Measurements from ENCODE around the gene CYB561D2. TPM values are rescaled to one million over a fixed set of nuclear protein-coding genes. Genes with fewer than 3 reads are reported as not detected.

CYB561D2 gene
- total and polyA plus RNA-seq, 2 experiments from 2014 or later: 10.7 to 23.8 TPM

- TF ChIP-seq, protein P1, sequence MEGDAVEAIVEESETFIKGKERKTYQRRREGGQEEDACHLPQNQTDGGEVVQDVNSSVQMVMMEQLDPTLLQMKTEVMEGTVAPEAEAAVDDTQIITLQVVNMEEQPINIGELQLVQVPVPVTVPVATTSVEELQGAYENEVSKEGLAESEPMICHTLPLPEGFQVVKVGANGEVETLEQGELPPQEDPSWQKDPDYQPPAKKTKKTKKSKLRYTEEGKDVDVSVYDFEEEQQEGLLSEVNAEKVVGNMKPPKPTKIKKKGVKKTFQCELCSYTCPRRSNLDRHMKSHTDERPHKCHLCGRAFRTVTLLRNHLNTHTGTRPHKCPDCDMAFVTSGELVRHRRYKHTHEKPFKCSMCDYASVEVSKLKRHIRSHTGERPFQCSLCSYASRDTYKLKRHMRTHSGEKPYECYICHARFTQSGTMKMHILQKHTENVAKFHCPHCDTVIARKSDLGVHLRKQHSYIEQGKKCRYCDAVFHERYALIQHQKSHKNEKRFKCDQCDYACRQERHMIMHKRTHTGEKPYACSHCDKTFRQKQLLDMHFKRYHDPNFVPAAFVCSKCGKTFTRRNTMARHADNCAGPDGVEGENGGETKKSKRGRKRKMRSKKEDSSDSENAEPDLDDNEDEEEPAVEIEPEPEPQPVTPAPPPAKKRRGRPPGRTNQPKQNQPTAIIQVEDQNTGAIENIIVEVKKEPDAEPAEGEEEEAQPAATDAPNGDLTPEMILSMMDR (IDR thresholded peaks at IDR 0.05; ENCODE audit: low read depth, low read length): no peak
- H3K9me3 ChIP-seq (ENCODE audit: low read depth): no peaks in the 10 kb centered on the region
- H3K27me3 ChIP-seq: no peaks in the 10 kb centered on the region
- DNase-seq (ENCODE audit: low read depth in 1 of 2, low spot score in 1 of 2): no peak
- no peak overlapping the region for H3K4me3 ChIP-seq
- no peak overlapping the region for H3K27ac ChIP-seq
- H3K36me3 ChIP-seq: no peaks in the 10 kb centered on the region
- no peaks in the 10 kb centered on the region for H3K4me1 ChIP-seq (ENCODE audit: low read depth)
Observed at GRCh38 chr3:50393061-50393460, 42.4 kb downstream of the CYB561D2 start.

- TF ChIP-seq, protein P1 (IDR thresholded peaks at IDR 0.05; ENCODE audit: low read depth, low read length): no peak
- Histone ChIP-seq H3K27ac (no peak overlapping the region), H3K9me3 (ENCODE audit: low read depth) (no peaks in the 10 kb centered on the region), H3K4me3 (no peak overlapping the region), H3K4me1 (ENCODE audit: low read depth) (no peaks in the 10 kb centered on the region), H3K36me3 (no peaks in the 10 kb centered on the region), H3K27me3 (no peaks in the 10 kb centered on the region)
- no peak for DNase-seq (ENCODE audit: low read depth in 1 of 2, low spot score in 1 of 2)
Observed at GRCh38 chr3:50395070-50395860, 44.6 kb downstream of the CYB561D2 start.

GRCh38 chr3:50396502-50396901 is 45.8 kb downstream of the CYB561D2 start:
- no peak for DNase-seq (ENCODE audit: low read depth in 1 of 2, low spot score in 1 of 2)
- Histone ChIP-seq H3K27me3 (no peaks in the 10 kb centered on the region), H3K4me1 (ENCODE audit: low read depth) (no peaks in the 10 kb centered on the region), H3K9me3 (ENCODE audit: low read depth) (no peaks in the 10 kb centered on the region), H3K36me3 (no peaks in the 10 kb centered on the region), H3K4me3 (no peak overlapping the region), H3K27ac (no peak overlapping the region)
- TF ChIP-seq, protein P1 (IDR thresholded peaks at IDR 0.05; ENCODE audit: low read depth, low read length): no peak

- H3K36me3 ChIP-seq: no peaks in the 10 kb centered on the region
- TF ChIP-seq, protein P1 (IDR thresholded peaks at IDR 0.05; ENCODE audit: low read depth, low read length): no peak
- no peak for DNase-seq (ENCODE audit: low read depth in 1 of 2, low spot score in 1 of 2)
- no peaks in the 10 kb centered on the region for H3K4me1 ChIP-seq (ENCODE audit: low read depth)
- no peak overlapping the region for H3K27ac ChIP-seq
- no peaks in the 10 kb centered on the region for H3K27me3 ChIP-seq
- H3K4me3 ChIP-seq: no peak overlapping the region
- H3K9me3 ChIP-seq (ENCODE audit: low read depth): no peaks in the 10 kb centered on the region
Observed at GRCh38 chr3:50401978-50402595, 51.4 kb downstream of the CYB561D2 start.

Other genes starting within 250 kb of the CYB561D2 start
- gene SEMA3F, start 195.5 kb upstream of the CYB561D2 start, total RNA-seq: 21.0 and 27.6 TPM in 2 replicates
- gene SEMA3F, start 195.5 kb upstream of the CYB561D2 start, polyA plus RNA-seq: 20.0 and 21.8 TPM in 2 replicates
- not detected in 2 replicates for gene GNAT1, start 159.3 kb upstream of the CYB561D2 start, total RNA-seq
- gene GNAT1, start 159.3 kb upstream of the CYB561D2 start, polyA plus RNA-seq: not detected in 2 replicates
- gene SLC38A3, start 145.6 kb upstream of the CYB561D2 start, total RNA-seq: 9.5 and 14.7 TPM in 2 replicates
- 13.4 and 18.5 TPM in 2 replicates for gene SLC38A3, start 145.6 kb upstream of the CYB561D2 start, polyA plus RNA-seq
- 160 and 179 TPM in 2 replicates for gene GNAI2, start 114.7 kb upstream of the CYB561D2 start, total RNA-seq
- 255 and 285 TPM in 2 replicates for gene GNAI2, start 114.7 kb upstream of the CYB561D2 start, polyA plus RNA-seq
- gene SEMA3B, start 81.7 kb upstream of the CYB561D2 start, total RNA-seq: 16.7 and 25.9 TPM in 2 replicates
- gene SEMA3B, start 81.7 kb upstream of the CYB561D2 start, polyA plus RNA-seq: 20.6 and 23.1 TPM in 2 replicates
- gene LSMEM2, start 71.8 kb upstream of the CYB561D2 start, total RNA-seq: 26.4 and 29.2 TPM in 2 replicates
- gene LSMEM2, start 71.8 kb upstream of the CYB561D2 start, polyA plus RNA-seq: 16.4 and 18.1 TPM in 2 replicates
- gene IFRD2, start 58.4 kb upstream of the CYB561D2 start, total RNA-seq: 61.0 and 75.3 TPM in 2 replicates
- 106 and 110 TPM in 2 replicates for gene IFRD2, start 58.4 kb upstream of the CYB561D2 start, polyA plus RNA-seq
- 3.6 and 6.4 TPM in 2 replicates for gene HYAL3, start 51.5 kb upstream of the CYB561D2 start, total RNA-seq
- gene HYAL3, start 51.5 kb upstream of the CYB561D2 start, polyA plus RNA-seq: 2.4 and 6.2 TPM in 2 replicates
- gene NAA80, start 51.5 kb upstream of the CYB561D2 start, total RNA-seq: 28.5 and 40.4 TPM in 2 replicates
- gene NAA80, start 51.5 kb upstream of the CYB561D2 start, polyA plus RNA-seq: 35.6 and 39.0 TPM in 2 replicates
- 3.4 and 5.0 TPM in 2 replicates for gene HYAL1, start 47.3 kb upstream of the CYB561D2 start, total RNA-seq
- gene HYAL1, start 47.3 kb upstream of the CYB561D2 start, polyA plus RNA-seq: 3.3 and 4.3 TPM in 2 replicates
- gene HYAL2, start 28.1 kb upstream of the CYB561D2 start, total RNA-seq: 116 and 124 TPM in 2 replicates
- 88.3 and 106 TPM in 2 replicates for gene HYAL2, start 28.1 kb upstream of the CYB561D2 start, polyA plus RNA-seq
- 84.1 and 87.0 TPM in 2 replicates for gene TUSC2, start 22.6 kb upstream of the CYB561D2 start, total RNA-seq
- gene TUSC2, start 22.6 kb upstream of the CYB561D2 start, polyA plus RNA-seq: 66.4 and 76.6 TPM in 2 replicates
- 13.0 and 23.1 TPM in 2 replicates for gene RASSF1, start 10.0 kb upstream of the CYB561D2 start, total RNA-seq
- 23.8 and 33.5 TPM in 2 replicates for gene RASSF1, start 10.0 kb upstream of the CYB561D2 start, polyA plus RNA-seq
- 0.56 and 2.8 TPM in 2 replicates for gene ZMYND10, start 5.1 kb upstream of the CYB561D2 start, total RNA-seq
- gene ZMYND10, start 5.1 kb upstream of the CYB561D2 start, polyA plus RNA-seq: 1.3 and 1.8 TPM in 2 replicates
- 33.2 and 34.6 TPM in 2 replicates for gene NPRL2, start 87 bp upstream of the CYB561D2 start, total RNA-seq
- gene NPRL2, start 87 bp upstream of the CYB561D2 start, polyA plus RNA-seq: 51.9 and 64.4 TPM in 2 replicates
- 67.0 and 67.9 TPM in 2 replicates for gene TMEM115, start 8.7 kb downstream of the CYB561D2 start, total RNA-seq
- gene TMEM115, start 8.7 kb downstream of the CYB561D2 start, polyA plus RNA-seq: 48.2 and 57.9 TPM in 2 replicates
- 6.8 and 8.7 TPM in 2 replicates for gene CACNA2D2, start 152.8 kb downstream of the CYB561D2 start, total RNA-seq
- 5.4 TPM in 2 replicates for gene CACNA2D2, start 152.8 kb downstream of the CYB561D2 start, polyA plus RNA-seq
- gene C3orf18, start 216.9 kb downstream of the CYB561D2 start, total RNA-seq: 34.1 and 39.4 TPM in 2 replicates
- gene C3orf18, start 216.9 kb downstream of the CYB561D2 start, polyA plus RNA-seq: 33.6 and 37.0 TPM in 2 replicates
- 13.8 and 23.3 TPM in 2 replicates for gene HEMK1, start 218.7 kb downstream of the CYB561D2 start, total RNA-seq
- gene HEMK1, start 218.7 kb downstream of the CYB561D2 start, polyA plus RNA-seq: 33.9 and 37.4 TPM in 2 replicates